ENCODE measurements around the gene NUP98.

NUP98 gene

GRCh38 chr11:3723014-3723708, 74.2 kb downstream of the NUP98 start:
- peak; percentile 47 for DNase-seq

GRCh38 chr11:3722100-3722499, 75.3 kb downstream of the NUP98 start:
- no peak for DNase-seq

GRCh38 chr11:3720997-3721396, 76.4 kb downstream of the NUP98 start:
- DNase-seq, result no peak

- DNase-seq, result no peak
Observed at GRCh38 chr11:3712274-3712673, 85.1 kb downstream of the NUP98 start.

GRCh38 chr11:3710485-3711259, 86.7 kb downstream of the NUP98 start:
- DNase-seq, result no peak

GRCh38 chr11:3709977-3710376, 87.4 kb downstream of the NUP98 start:
- DNase-seq, result no peak

GRCh38 chr11:3707176-3707575, 90.2 kb downstream of the NUP98 start:
- DNase-seq, result no peak

- no peak for DNase-seq
Observed at GRCh38 chr11:3703383-3703782, 94.0 kb downstream of the NUP98 start.

GRCh38 chr11:3700910-3701309, 96.4 kb downstream of the NUP98 start:
- DNase-seq, result no peak

GRCh38 chr11:3700410-3700809, 96.9 kb downstream of the NUP98 start:
- no peak for DNase-seq

- DNase-seq, result no peak
Observed at GRCh38 chr11:3686751-3687150, 110.6 kb downstream of the NUP98 start.

- DNase-seq, result no peak
Observed at GRCh38 chr11:3685923-3686322, 111.4 kb downstream of the NUP98 start.

GRCh38 chr11:3684819-3685172, 112.6 kb downstream of the NUP98 start:
- no peak for DNase-seq

- no peak for DNase-seq
Observed at GRCh38 chr11:3684129-3684818, 113.1 kb downstream of the NUP98 start.

GRCh38 chr11:3683039-3683438, 114.3 kb downstream of the NUP98 start:
- DNase-seq, result no peak

- DNase-seq, result no peak
Observed at GRCh38 chr11:3679077-3679476, 118.3 kb downstream of the NUP98 start.

GRCh38 chr11:3675971-3676370, 121.4 kb downstream of the NUP98 start:
- no peak for DNase-seq

GRCh38 chr11:3674189-3674588, 123.2 kb downstream of the NUP98 start:
- no peak for DNase-seq

GRCh38 chr11:3671334-3672254, 125.8 kb downstream of the NUP98 start, which contains the start of gene CHRNA10:
Gene CHRNA10, minus strand, starts transcription at chr11:3671384. Its CDS starts 72 bp downstream, at chr11:3671312.
- no peak for DNase-seq

- no peak for DNase-seq
Observed at GRCh38 chr11:3669742-3670183, 127.6 kb downstream of the NUP98 start.

GRCh38 chr11:3669128-3669527, 128.2 kb downstream of the NUP98 start:
- no peak for DNase-seq

- DNase-seq, result no peak
Observed at GRCh38 chr11:3667149-3668035, 130.0 kb downstream of the NUP98 start.
